ENCODE measurements around the gene FNBP1.

DNA sequence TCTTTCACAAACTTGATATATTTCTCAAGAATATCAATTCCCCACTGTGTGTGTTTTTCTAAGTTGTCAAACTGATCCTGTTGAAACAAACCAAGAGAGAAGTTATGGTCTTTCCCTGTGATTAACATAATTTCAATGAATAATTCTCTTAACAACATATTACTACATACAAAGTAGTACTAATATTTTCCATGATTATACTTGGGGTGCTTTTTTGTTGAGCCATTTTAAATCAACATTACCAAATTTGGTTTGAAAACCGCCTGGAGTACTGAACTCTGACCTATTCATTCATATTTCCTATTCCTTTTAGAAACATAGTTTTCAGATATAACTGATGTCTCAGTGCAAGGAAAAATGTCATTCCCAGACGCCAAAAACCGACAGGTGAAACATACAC is 48.1 kb downstream of the FNBP1 start:
- TF ChIP-seq CTCF (IDR thresholded peaks at IDR 0.05 in 4 of 5, conservative IDR thresholded peaks at IDR 0.05 in 1 of 5) (no peak), POLR2A (IDR thresholded peaks at IDR 0.05) (no peak)
